Measurements from ENCODE around the gene CRKL.

CRKL gene

GRCh38 chr22:20973634-20974286 lies 56.6 kb downstream of the CRKL start:
- H3K9me3 Mint-ChIP-seq = no peaks in the 10 kb centered on the region
- no peak for DNase-seq (ENCODE audit: low spot score in 2 of 2)
- H3K27ac Mint-ChIP-seq = peak overlapping the region; percentile 20
- no peak for ATAC-seq
- peaks cover 7% of the 10 kb centered on the region for H3K36me3 Mint-ChIP-seq
- no peak overlapping the region for H3K4me3 Mint-ChIP-seq
- peaks cover under 1% of the 10 kb centered on the region for H3K4me1 Mint-ChIP-seq

GRCh38 chr22:20974336-20974955 lies 57.2 kb downstream of the CRKL start:
- peak overlapping the region; percentile 20 for H3K27ac Mint-ChIP-seq
- H3K4me3 Mint-ChIP-seq = no peak overlapping the region
- peaks cover 2% of the 10 kb centered on the region for H3K9me3 Mint-ChIP-seq
- DNase-seq (ENCODE audit: low spot score in 2 of 2) (no peak), ATAC-seq (no peak)
- H3K4me1 Mint-ChIP-seq = peaks cover 8% of the 10 kb centered on the region
- peaks cover 7% of the 10 kb centered on the region for H3K36me3 Mint-ChIP-seq

DNA sequence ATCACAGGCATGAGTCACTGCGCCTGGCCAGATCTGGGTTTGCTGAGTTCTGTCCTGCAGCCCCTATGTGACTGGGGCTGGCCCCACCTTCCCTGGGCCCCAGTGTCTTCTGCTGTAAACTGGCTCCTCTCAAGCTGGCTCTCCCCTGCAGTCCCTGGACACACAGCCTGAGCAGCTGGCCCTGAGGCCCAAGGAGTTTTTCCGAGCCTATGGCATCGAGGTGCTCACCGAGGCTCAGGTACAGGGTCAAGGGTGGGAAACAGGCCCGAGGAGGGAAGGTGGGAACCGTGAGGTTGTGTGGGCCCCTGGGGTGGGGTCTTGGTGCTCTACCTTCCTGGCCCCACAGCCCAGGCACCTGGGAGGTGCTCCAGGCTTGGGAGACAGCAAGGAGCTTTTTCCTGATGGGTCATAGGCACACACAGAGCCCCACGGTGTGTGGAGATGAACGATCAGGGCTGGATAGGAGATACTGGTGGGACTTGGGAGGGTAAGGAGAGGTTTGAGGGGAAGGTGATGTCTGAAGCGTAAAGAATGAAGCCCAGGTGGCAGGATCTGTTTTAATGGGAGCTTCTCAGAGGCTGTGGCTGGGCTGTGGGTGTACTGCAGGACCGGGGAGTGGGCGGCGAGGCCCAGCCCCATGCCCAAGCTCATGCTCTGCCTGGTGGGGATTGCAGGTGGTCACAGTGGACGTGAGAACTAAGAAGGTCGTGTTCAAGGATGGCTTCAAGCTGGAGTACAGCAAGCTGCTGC lies 58.5 kb downstream of the CRKL start:
- Mint-ChIP-seq H3K4me3 (no peak overlapping the region), H3K4me1 (peaks cover 21% of the 10 kb centered on the region), H3K27ac (peak overlapping the region; percentile 52), H3K9me3 (peaks cover 2% of the 10 kb centered on the region), H3K36me3 (peaks cover 7% of the 10 kb centered on the region)
- ATAC-seq (no peak), DNase-seq (ENCODE audit: low spot score in 2 of 2) (no peak)

DNA sequence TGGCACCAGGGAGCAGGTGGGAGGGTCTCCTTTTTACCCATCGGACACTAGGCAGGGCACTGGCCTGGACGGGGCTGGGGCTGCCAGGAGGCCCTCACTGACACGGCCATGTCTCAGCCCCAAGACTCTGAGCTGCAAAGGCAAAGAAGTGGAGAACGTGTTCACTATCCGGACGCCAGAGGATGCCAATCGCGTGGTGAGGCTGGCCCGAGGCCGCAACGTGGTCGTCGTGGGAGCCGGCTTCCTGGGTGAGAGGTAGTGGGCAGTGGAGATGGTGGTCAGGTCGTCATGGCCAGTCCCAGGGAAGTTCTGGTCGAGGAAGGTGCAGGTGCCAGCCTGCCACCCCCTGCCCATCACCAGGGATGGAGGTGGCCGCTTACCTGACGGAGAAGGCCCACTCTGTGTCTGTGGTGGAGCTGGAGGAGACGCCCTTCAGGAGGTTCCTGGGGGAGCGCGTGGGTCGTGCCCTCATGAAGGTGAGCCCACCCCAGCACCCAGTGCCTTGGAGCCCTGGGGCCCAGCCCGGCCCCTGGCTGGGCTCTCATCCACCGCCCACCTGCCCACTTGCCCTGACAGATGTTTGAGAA lies 59.2 kb downstream of the CRKL start:
- Mint-ChIP-seq H3K9me3 (peaks cover 2% of the 10 kb centered on the region), H3K36me3 (peaks cover 7% of the 10 kb centered on the region), H3K4me3 (no peak overlapping the region), H3K4me1 (peaks cover 27% of the 10 kb centered on the region), H3K27ac (peak overlapping the region; percentile 52)
- ATAC-seq = no peak
- DNase-seq (ENCODE audit: low spot score in 2 of 2) = no peak

- ATAC-seq (no peak), DNase-seq (ENCODE audit: low spot score in 2 of 2) (no peak)
- Mint-ChIP-seq H3K27ac (no peak overlapping the region), H3K4me1 (peaks cover 30% of the 10 kb centered on the region), H3K9me3 (peaks cover 2% of the 10 kb centered on the region), H3K36me3 (peaks cover 7% of the 10 kb centered on the region), H3K4me3 (no peak overlapping the region)
Observed at GRCh38 chr22:20977019-20977418, 59.8 kb downstream of the CRKL start.

GRCh38 chr22:20977516-20978170 lies 60.4 kb downstream of the CRKL start:
- peaks cover 35% of the 10 kb centered on the region for H3K4me1 Mint-ChIP-seq
- no peak overlapping the region for H3K27ac Mint-ChIP-seq
- peaks cover 2% of the 10 kb centered on the region for H3K9me3 Mint-ChIP-seq
- ATAC-seq (no peak), DNase-seq (ENCODE audit: low spot score in 2 of 2) (no peak)
- H3K36me3 Mint-ChIP-seq = peaks cover 11% of the 10 kb centered on the region
- no peak overlapping the region for H3K4me3 Mint-ChIP-seq

GRCh38 chr22:20978419-20978818 lies 61.2 kb downstream of the CRKL start:
- peaks cover 41% of the 10 kb centered on the region for H3K4me1 Mint-ChIP-seq
- no peak overlapping the region for H3K27ac Mint-ChIP-seq
- peaks cover 2% of the 10 kb centered on the region for H3K9me3 Mint-ChIP-seq
- ATAC-seq (no peak), DNase-seq (ENCODE audit: low spot score in 2 of 2) (no peak)
- peaks cover 13% of the 10 kb centered on the region for H3K36me3 Mint-ChIP-seq
- H3K4me3 Mint-ChIP-seq = no peak overlapping the region

- Mint-ChIP-seq H3K36me3 (peaks cover 22% of the 10 kb centered on the region), H3K9me3 (peaks cover 2% of the 10 kb centered on the region), H3K4me3 (peak overlapping the region; percentile 96), H3K4me1 (peaks cover 50% of the 10 kb centered on the region), H3K27ac (peak overlapping the region; percentile 36)
- DNase-seq (ENCODE audit: low spot score in 2 of 2) (no peak), ATAC-seq (peak; percentile 70)
Observed at GRCh38 chr22:20979243-20979809, 62.1 kb downstream of the CRKL start.

DNA sequence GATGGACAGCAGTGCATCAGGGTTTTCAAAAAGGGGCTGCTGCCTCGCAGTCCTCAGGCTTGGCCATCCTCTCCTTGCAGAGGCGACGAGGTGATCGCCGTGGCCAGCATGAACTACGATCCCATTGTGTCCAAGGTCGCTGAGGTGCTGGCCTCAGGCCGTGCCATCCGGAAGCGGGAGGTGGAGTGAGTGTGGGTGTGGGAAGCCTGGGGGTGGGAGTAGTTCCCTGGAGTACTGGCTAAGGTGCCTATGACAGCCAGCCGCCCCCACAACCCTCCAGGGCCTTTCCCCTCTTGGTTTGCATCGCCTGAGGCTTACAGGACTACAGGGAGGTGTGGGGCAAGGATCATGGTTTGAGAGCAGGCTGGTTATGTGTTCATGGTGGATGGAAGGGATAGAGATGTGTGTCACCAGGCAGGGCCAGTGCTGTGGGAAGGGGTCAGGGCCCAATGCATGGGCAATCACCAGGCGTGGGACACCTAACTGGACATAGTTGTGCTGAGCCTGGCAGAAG lies 62.8 kb downstream of the CRKL start:
- DNase-seq (ENCODE audit: low spot score in 2 of 2) = no peak
- peaks cover 50% of the 10 kb centered on the region for H3K4me1 Mint-ChIP-seq
- peak overlapping the region; percentile 96 for H3K4me3 Mint-ChIP-seq
- peaks cover 2% of the 10 kb centered on the region for H3K9me3 Mint-ChIP-seq
- ATAC-seq = no peak
- peaks cover 29% of the 10 kb centered on the region for H3K36me3 Mint-ChIP-seq
- peak overlapping the region; percentile 36 for H3K27ac Mint-ChIP-seq

DNA sequence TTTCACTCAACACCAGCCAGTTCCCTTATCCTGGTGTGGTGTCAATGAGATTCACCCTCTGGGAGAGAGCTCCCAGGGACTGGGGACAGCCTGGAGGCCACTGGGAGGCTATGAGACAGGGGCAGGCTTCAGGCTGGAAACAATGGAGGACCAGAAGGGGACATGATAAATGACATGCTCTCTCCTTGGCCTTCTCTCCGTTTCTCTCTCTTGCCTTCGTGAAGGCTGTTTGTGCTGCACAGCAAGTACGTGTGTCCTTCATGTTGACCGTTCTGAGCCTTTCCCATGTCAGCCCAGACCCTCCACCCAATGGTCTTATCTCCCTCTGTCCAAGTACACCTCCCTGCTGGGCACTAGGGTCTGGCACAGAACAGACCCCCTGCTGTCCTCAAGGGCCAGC lies 63.3 kb downstream of the CRKL start:
- Mint-ChIP-seq H3K27ac (peak overlapping the region; percentile 94), H3K4me1 (peaks cover 50% of the 10 kb centered on the region), H3K36me3 (peaks cover 27% of the 10 kb centered on the region), H3K4me3 (peak overlapping the region; percentile 96), H3K9me3 (peaks cover 2% of the 10 kb centered on the region)
- DNase-seq (ENCODE audit: low spot score in 2 of 2) = no peak
- no peak for ATAC-seq

DNA sequence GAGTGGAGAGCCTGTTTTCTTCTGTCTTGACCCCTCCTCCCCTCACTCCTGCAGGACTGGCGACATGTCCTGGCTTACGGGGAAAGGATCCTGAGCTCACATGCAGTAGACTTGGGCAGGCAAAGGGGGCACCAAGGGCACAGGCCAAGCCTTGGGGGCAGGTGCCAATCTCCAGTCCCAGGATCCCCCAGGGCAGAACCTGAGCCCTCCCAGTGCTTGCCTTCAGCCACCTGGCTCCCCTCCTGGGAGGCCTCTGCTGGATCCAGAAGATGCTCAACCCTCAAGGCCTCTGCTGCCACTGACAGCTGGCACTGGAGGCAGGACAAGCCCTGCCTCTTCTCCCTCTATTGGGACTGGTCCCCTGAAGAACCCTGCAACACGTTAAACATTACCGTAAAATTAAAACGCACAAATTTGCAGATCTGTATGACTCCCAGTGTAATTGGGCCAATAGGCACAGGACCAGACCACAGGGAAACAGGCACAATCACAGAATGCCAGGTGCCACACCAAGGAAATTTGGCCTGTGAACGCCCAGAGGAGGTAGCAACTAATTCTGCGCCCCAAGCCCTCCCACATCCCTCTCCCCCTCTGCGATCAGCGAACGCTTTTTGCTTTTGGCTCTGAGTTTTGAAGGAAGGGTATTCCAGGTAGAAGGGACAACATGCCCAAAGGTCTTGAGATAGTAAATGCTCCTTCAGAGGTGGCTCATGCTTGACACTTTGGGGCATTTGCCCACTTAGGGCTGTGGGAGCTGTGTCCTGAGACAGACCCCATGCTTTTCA lies 63.9 kb downstream of the CRKL start:
- H3K4me1 Mint-ChIP-seq = peaks cover 50% of the 10 kb centered on the region
- peaks cover 2% of the 10 kb centered on the region for H3K9me3 Mint-ChIP-seq
- peaks cover 29% of the 10 kb centered on the region for H3K36me3 Mint-ChIP-seq
- DNase-seq (ENCODE audit: low spot score in 2 of 2) = no peak
- peak overlapping the region; percentile 94 for H3K27ac Mint-ChIP-seq
- peak overlapping the region; percentile 96 for H3K4me3 Mint-ChIP-seq
- ATAC-seq = no peak

DNA sequence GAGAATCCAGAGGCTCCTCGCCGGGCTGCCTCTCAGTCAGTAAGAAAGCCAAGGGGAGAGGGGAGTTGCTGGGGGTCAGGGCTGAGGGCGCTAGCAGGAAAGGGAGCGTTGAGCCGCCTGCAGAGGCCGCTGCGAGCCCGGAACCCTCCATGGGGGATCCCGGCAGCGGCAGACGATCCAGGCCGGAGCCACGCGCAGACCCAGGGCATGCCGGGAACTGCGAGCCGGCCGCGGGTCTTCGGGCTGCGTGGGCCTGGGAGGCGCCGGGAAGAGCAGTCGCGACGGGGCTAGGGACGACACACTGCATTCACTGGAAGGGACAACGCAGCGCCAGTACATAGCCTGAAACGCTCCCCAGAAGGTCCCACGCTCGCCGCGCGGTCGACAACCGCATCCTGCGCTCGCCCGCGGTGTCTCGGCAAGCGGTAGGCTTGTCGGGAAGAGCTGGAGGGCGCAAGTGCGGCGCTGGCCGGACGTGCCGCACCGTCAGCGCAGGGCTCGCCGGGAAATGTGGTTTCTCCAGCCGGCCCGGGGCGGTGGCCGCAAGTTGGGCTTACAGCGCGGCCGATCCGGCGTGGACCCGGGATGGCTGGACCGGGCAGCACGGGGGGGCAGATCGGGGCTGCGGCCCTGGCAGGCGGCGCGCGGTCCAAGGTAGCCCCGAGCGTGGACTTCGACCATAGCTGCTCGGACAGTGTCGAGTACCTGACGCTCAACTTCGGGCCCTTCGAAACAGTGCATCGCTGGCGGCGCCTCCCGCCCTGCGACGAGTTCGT lies 64.8 kb downstream of the CRKL start, which contains the start of gene LZTR1:
TSS of gene LZTR1 (plus strand) at position 511 of the 776 bp plus-strand sequence. CDS start at position 586, 75 bp downstream.
- peak within 1 kb of the TSS; percentile 96 for H3K4me3 Mint-ChIP-seq
- peaks cover 38% of the 10 kb centered on the region for H3K36me3 Mint-ChIP-seq
- H3K9me3 Mint-ChIP-seq = peaks cover 2% of the 10 kb centered on the region
- ATAC-seq (peak; percentile 81), DNase-seq (ENCODE audit: low spot score in 2 of 2) (peak; percentile 62 to 87)
- peak within 1 kb of the TSS; percentile 94 for H3K27ac Mint-ChIP-seq
- peaks cover 50% of the 10 kb centered on the region for H3K4me1 Mint-ChIP-seq

DNA sequence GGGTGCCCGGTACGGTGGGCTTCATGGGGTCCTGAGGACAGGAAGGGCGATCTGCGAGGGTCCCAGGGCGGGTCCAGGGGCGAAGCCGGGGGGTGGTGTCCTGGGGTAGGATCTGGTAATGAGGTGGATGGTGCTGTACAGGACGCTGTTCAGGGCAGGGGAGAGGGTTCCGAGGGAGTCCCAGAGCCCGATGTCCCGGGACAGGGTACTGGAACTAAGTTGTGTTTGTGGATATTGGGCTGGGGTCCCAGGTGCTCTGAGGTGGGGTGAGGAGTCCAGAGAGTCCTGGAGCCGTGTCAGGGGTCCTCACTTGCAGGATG lies 65.3 kb downstream of the CRKL start:
- Mint-ChIP-seq H3K27ac (peak overlapping the region; percentile 94), H3K36me3 (peaks cover 43% of the 10 kb centered on the region), H3K4me1 (peaks cover 50% of the 10 kb centered on the region), H3K9me3 (peaks cover 2% of the 10 kb centered on the region), H3K4me3 (peak overlapping the region; percentile 96)
- ATAC-seq (peak; percentile 19), DNase-seq (ENCODE audit: low spot score in 2 of 2) (no peak)

Measured in stimulated activated effector memory CD8-positive, alpha-beta T cell treated with anti-CD3 and anti-CD28 coated beads, Interleukin-12 subunit alpha, Interleukin-12 subunit beta, amount 100 ng/mL, for 72 hours (primary cell).